Measurements from ENCODE around the gene CSAG2.
"Not testable (repeated sequence)": the region's sequence is repeated elsewhere in the genome, so short reads cannot be mapped to it uniquely, and the experiment has no call there.

The CSAG2 gene
- total RNA-seq, result 0 reads per million in 4 donors

- not testable (repeated sequence) for DNase-seq
Measured at GRCh38 chrX:152709173-152709572, at the start of gene CSAG2. Gene CSAG2 (minus strand): TSS chrX:152709273. CDS start chrX:152709112, 161 bp downstream.

- not testable (repeated sequence) for DNase-seq
Measured at GRCh38 chrX:152754871-152755270, 45.8 kb upstream of the CSAG2 start.

GRCh38 chrX:152753686-152754650 lies 44.9 kb upstream of the CSAG2 start, which contains the start of gene MAGEA2:
Gene MAGEA2 (minus strand): TSS chrX:152753842. CDS start chrX:152751363, 2,479 bp downstream.
- not testable (repeated sequence) for DNase-seq

GRCh38 chrX:152738560-152738959 lies 29.5 kb upstream of the CSAG2 start:
- no peak for DNase-seq

- not testable (repeated sequence) for DNase-seq
Measured at GRCh38 chrX:152736528-152736927, 27.5 kb upstream of the CSAG2 start.

- DNase-seq, result no peak
Measured at GRCh38 chrX:152735860-152736511, 26.9 kb upstream of the CSAG2 start.

- DNase-seq, result no peak
Measured at GRCh38 chrX:152735101-152735500, 26.0 kb upstream of the CSAG2 start.

- not testable (repeated sequence) for DNase-seq
Measured at GRCh38 chrX:152734143-152734858, 25.2 kb upstream of the CSAG2 start.

- no peak for DNase-seq
Measured at GRCh38 chrX:152733261-152733975, 24.3 kb upstream of the CSAG2 start, which contains the start of the genes CSAG1 and MAGEA12. Gene CSAG1 (minus strand): TSS chrX:152733721. CDS start chrX:152732460, 1,261 bp downstream. Gene MAGEA12 (plus strand): TSS chrX:152733757. CDS start chrX:152736162, 2,405 bp downstream.

GRCh38 chrX:152725409-152725808 lies 16.3 kb upstream of the CSAG2 start:
- DNase-seq, result no peak

GRCh38 chrX:152713815-152714787 lies 5.0 kb upstream of the CSAG2 start, which contains the start of gene MAGEA2B:
Gene MAGEA2B (plus strand): TSS chrX:152714628. CDS start chrX:152717107, 2,479 bp downstream.
- not testable (repeated sequence) for DNase-seq

GRCh38 chrX:152713195-152713594 lies 4.1 kb upstream of the CSAG2 start:
- DNase-seq, result not testable (repeated sequence)

- not testable (repeated sequence) for DNase-seq
Measured at GRCh38 chrX:152706500-152706899, 2.6 kb downstream of the CSAG2 start.

GRCh38 chrX:152700390-152700789 lies 8.7 kb downstream of the CSAG2 start:
- DNase-seq, result not testable (repeated sequence)

- not testable (repeated sequence) for DNase-seq
Measured at GRCh38 chrX:152697952-152698931, 10.8 kb downstream of the CSAG2 start, which contains the start of gene MAGEA3. Gene MAGEA3 (plus strand): TSS chrX:152698794. CDS start chrX:152700833, 2,039 bp downstream.

- DNase-seq, result not testable (repeated sequence)
Measured at GRCh38 chrX:152681012-152681411, 28.1 kb downstream of the CSAG2 start.

GRCh38 chrX:152674652-152675051 lies 34.4 kb downstream of the CSAG2 start:
- DNase-seq, result not testable (repeated sequence)

GRCh38 chrX:152674135-152674534 lies 34.9 kb downstream of the CSAG2 start:
- DNase-seq, result no peak

GRCh38 chrX:152663086-152663485 lies 46.0 kb downstream of the CSAG2 start:
- no peak for DNase-seq

Data from T-helper 1 cell (primary cell).